SK-N-SH treated with all-trans-retinoic acid at 6 μM for 48 hours (cell line): Measurements from ENCODE around the gene PDSS2.

Source experiments
- CSDC2 ChIP-seq: fragments of 250-450 bp; sonication (Bioruptor Pico); IDR thresholded peaks from 2 replicates; pipeline ENCODE4 v1.5.0; 2020; ENCODE audit warnings: mild to moderate bottlenecking, moderate library complexity
- GLIS3 ChIP-seq: fragments of 250-450 bp; sonication (Bioruptor Pico); IDR thresholded peaks from 2 replicates; pipeline ENCODE4 v1.5.0; 2020; ENCODE audit warnings: mild to moderate bottlenecking, moderate library complexity
- POU6F1 ChIP-seq: fragments of 250-450 bp; sonication (Bioruptor Pico); IDR thresholded peaks from 2 replicates; pipeline ENCODE4 v1.8.0; 2021; ENCODE audit warnings: low read depth, mild to moderate bottlenecking, moderate library complexity, borderline replicate concordance
- PPARA ChIP-seq: fragments of 250-450 bp; sonication (Bioruptor Pico); IDR thresholded peaks from 2 replicates; pipeline ENCODE4 v1.5.0; 2020; ENCODE audit warnings: mild to moderate bottlenecking, borderline replicate concordance
- RARB ChIP-seq: fragments of 250-450 bp; sonication (Bioruptor Pico); IDR thresholded peaks from 2 replicates; pipeline ENCODE4 v1.8.0; 2021; ENCODE audit warnings: mild to moderate bottlenecking, moderate library complexity
- ZFP3 ChIP-seq: fragments of 250-450 bp; sonication (Bioruptor Pico); IDR thresholded peaks from 2 replicates; pipeline ENCODE4 v1.5.0; 2020; ENCODE audit warnings: mild to moderate bottlenecking, moderate library complexity
- ZNF70 ChIP-seq: fragments of 450-650 bp; formaldehyde crosslinking; IDR thresholded peaks from 2 replicates; pipeline ENCODE4 v1.5.0; 2020; ENCODE audit warnings: mild to moderate bottlenecking, moderate library complexity
- TF ChIP-seq, protein P1 (sequence below): fragments of 250-450 bp; sonication (Bioruptor Pico); IDR thresholded peaks from 2 replicates; pipeline ENCODE4 v1.8.0; 2020; ENCODE audit warnings: mild to moderate bottlenecking, moderate library complexity, borderline replicate concordance
- TF ChIP-seq, protein P2 (sequence below): fragments of 250-450 bp; sonication (Bioruptor Pico); IDR thresholded peaks from 2 replicates; pipeline ENCODE4 v1.5.1; 2021; ENCODE audit warnings: mild to moderate bottlenecking, moderate library complexity

DNA sequence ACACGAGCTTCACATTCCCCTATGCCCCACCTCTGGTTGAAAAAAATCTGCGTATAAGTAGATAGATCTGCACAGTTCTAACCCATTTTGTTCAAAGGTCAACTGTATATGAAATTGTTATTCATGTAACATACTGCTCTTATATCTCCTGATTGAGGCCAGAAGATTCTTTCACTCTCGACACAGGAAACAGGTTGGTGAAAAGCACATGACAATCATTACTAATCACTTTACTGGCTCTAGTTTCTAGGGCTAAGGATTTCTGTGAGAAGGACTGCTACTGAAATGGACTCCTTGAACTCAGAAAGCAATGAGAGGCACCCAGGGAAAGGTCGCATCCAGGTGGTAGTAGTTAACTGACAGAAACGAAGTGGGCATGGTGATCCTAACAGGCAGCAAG lies 21.7 kb downstream of the PDSS2 start:
- no peak for TF ChIP-seq POU6F1 (CRISPR knock-in tag)
- no peak for TF ChIP-seq RARB (CRISPR knock-in tag)
- TF ChIP-seq CSDC2 (CRISPR knock-in tag), result no peak
- TF ChIP-seq, protein P1, sequence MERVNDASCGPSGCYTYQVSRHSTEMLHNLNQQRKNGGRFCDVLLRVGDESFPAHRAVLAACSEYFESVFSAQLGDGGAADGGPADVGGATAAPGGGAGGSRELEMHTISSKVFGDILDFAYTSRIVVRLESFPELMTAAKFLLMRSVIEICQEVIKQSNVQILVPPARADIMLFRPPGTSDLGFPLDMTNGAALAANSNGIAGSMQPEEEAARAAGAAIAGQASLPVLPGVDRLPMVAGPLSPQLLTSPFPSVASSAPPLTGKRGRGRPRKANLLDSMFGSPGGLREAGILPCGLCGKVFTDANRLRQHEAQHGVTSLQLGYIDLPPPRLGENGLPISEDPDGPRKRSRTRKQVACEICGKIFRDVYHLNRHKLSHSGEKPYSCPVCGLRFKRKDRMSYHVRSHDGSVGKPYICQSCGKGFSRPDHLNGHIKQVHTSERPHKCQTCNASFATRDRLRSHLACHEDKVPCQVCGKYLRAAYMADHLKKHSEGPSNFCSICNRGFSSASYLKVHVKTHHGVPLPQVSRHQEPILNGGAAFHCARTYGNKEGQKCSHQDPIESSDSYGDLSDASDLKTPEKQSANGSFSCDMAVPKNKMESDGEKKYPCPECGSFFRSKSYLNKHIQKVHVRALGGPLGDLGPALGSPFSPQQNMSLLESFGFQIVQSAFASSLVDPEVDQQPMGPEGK (CRISPR knock-in tag), result no peak
- TF ChIP-seq, protein P2, sequence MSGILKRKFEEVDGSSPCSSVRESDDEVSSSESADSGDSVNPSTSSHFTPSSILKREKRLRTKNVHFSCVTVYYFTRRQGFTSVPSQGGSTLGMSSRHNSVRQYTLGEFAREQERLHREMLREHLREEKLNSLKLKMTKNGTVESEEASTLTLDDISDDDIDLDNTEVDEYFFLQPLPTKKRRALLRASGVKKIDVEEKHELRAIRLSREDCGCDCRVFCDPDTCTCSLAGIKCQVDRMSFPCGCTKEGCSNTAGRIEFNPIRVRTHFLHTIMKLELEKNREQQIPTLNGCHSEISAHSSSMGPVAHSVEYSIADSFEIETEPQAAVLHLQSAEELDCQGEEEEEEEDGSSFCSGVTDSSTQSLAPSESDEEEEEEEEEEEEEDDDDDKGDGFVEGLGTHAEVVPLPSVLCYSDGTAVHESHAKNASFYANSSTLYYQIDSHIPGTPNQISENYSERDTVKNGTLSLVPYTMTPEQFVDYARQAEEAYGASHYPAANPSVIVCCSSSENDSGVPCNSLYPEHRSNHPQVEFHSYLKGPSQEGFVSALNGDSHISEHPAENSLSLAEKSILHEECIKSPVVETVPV (CRISPR knock-in tag), result no peak
- TF ChIP-seq ZFP3, result no peak
- TF ChIP-seq GLIS3 (CRISPR knock-in tag), result no peak
- no peak for TF ChIP-seq PPARA (CRISPR knock-in tag)
- TF ChIP-seq ZNF70 (CRISPR knock-in tag), result no peak
